ENCODE data around the gene PSMB8.
"Not testable (repeated sequence)": the region's sequence is repeated elsewhere in the genome, so short reads cannot be mapped to it uniquely, and the experiment has no call there.

PSMB8 gene

GRCh38 chr6:32843979-32844838, at the start of gene PSMB8:
Gene PSMB8 (minus strand): TSS chr6:32844047. CDS start chr6:32843996, 51 bp downstream.
- DNase-seq, result peak; percentile 77

GRCh38 chr6:32890831-32891230, 47.0 kb upstream of the PSMB8 start:
- DNase-seq, result no peak

- DNase-seq, result no peak
Observed at GRCh38 chr6:32889533-32889932, 45.7 kb upstream of the PSMB8 start.

- DNase-seq, result no peak
Observed at GRCh38 chr6:32888576-32888975, 44.7 kb upstream of the PSMB8 start.

DNA sequence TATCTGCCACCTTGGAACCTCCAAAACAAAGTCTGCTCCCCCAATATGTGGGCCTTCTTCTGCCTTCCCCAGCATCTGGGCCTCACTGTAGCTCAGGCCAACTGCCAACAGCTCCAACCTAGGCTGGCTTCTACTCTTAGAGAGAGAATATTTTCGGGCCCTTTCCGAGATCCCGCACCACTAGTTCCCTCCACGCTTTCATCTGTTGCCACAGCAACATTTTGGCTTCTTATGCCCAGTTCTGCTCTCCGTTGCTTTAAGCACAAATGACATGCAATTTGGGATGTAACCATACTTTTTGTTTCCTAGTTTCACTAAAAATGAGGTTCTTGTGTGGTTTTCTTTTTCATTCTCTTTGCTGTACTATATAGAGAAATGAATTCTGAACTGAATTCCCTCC, 43.8 kb upstream of the PSMB8 start:
- DNase-seq, result no peak

DNA sequence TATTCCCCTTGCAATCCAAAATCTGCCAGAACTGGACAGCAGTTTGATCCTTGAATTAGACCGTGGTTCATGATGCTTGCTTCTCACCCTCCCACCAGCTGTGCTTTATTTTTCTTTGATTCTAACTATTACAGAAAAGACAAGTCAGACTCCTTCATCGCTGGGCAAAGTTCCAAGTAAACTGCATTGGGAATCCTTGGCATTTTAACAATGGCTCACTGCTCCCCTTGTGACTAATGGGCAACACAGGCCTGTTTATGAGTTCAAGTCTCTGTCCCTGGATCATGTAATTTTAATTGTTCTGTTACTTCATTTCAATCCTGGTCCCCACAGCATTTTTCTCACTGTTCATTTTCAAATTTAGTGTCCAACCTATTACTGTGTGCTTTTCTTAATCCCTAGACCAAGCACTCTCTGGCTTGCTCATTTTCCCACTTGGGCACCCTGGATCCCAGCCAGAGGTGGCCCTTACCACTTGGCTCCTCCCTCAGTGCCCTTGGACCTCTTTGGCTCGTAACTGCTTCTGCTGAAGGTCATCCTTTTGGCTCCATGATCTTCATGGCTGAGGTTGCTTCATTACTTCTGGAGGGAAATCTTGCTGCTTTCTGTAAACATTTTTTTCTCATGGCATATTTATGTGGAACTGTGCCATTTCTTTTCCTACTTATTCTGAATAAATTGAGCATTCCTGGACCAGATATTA, 43.0 kb upstream of the PSMB8 start:
- no peak for DNase-seq

GRCh38 chr6:32885698-32886286, 41.9 kb upstream of the PSMB8 start:
- DNase-seq, result peak; percentile 48

DNA sequence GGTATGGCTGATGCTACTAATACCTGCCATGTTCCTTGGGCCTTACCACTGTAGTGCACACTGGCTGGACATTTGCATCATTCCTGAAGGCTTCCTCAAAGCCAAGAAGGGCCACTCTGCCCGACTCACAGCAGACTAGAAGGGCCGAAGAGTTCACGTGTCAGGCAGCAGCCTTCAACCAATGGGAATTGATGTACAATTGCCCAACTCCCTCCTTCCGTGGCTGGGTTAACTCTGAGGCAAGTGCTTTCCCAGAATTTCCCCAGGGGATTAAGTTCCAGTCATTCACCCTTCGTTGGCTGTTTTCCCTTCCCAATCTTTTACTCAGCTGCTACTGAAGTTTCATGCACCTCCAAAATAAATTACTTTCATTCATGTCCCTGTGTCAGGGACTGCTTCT, 39.9 kb upstream of the PSMB8 start:
- no peak for DNase-seq

GRCh38 chr6:32882879-32883250, 39.0 kb upstream of the PSMB8 start:
- DNase-seq, result no peak

DNA sequence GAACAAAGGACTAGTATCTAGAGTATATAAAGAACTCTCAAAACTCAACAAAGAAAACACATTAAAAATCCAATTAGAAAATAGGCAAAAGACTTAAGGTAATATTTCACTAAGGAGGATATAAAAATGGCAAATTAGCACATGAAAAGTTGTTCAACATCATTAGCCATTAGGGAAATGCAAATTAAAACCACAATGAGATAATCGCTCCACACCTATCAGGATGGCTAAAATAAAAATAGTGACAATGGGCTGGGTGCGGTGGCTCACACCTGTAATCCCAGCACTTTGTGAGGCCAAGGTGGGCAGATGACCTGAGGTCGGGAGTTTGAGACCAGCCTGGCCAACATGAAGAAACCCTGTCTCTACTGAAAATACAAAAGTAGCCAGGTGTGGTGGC, 37.1 kb upstream of the PSMB8 start:
- DNase-seq, result not testable (repeated sequence)

- no peak for DNase-seq
Observed at GRCh38 chr6:32879691-32880090, 35.8 kb upstream of the PSMB8 start.

DNA sequence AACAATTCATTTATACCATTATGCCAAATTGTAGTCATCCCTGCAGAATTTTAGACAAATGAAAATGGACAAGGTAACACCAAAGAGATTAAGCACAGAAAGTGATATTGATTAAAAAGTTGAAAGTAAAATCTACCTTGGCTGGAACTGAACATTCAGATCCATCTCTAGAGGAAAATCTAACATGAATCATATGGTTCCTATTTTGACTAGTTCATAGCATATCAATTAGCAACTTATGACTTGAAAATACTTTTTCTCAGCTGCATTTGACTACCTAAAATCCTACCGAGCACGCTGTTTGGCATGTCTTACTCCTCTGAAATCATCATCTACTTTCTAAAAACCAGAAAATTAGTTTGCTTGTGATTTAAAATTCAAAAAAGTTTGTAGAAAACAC, 32.8 kb upstream of the PSMB8 start:
- no peak for DNase-seq

DNA sequence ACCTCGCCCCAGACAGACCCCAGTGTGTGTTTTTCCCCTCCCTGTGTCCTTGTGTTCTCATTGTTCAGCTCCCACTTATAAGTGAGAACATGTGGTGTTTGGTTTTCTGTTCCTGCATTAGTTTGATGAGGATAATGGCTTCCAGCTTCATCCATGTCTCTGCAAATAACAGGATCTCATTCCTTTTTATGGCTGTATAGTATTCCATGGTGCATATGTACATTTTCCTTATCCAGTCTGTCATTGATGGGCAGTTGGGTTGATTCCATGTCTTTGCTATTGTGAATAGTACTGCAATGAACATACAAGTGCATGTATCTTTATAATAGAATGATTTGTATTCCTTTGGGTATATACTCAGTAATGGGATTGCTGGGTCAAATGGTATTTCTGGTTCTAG, 30.1 kb upstream of the PSMB8 start:
- not testable (repeated sequence) for DNase-seq

- DNase-seq, result peak; percentile 48
Observed at GRCh38 chr6:32868257-32868788, 24.5 kb upstream of the PSMB8 start.

DNA sequence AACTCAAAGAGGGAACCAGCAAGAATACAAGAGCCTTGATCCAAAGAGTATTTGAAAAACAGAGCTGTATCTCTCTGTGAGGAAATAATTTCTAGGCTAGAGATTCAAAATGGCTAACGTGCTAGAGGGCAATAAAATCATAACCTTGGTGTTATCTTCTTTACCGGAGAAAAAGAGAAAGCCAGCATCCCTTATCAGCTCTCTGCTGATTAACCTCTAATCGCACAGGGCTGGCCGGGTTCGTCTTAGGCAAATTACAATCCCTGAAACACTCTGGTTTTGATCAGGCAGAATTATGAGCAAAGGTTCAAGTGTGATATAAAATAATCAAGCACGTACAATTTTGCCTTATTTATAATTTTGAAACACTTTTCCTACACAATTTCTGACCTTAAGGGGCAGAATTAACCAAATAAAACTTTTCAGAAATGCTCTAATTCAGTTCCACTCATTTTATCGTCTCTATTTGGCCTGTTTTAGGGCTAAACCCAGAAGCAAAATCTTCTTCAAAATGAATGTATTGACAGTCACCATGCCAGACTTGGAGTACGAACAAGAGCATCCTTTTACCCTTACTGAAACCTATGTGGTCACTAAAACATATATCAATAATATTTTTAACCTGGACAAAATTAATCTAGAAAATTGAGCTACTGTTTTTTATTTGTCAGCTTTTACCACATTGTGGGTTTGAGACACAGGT, 23.9 kb upstream of the PSMB8 start:
- DNase-seq, result no peak

DNA sequence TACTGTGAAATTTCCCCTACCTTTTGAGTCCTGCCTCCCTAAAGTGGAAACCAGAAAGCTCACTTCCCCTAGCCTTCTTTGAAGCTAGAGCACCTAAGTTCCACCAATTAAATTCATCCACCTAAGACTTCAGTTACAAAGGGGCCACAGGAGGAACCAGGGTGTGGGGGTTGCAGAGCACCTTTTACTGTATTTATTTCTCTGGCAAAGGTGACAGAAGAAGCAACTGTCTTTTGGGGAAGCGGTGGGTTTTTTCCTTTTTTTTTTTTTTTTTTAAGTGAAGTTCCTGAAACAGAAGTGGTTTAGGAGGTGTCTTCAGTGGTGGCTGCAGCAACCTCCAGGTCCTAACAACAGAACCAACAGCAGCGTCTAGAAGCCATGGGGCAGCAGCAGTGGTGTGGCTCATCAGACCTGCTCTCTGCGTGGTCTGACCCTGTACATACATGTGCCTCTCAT, 23.2 kb upstream of the PSMB8 start:
- DNase-seq, result no peak

GRCh38 chr6:32865724-32866443, 22.0 kb upstream of the PSMB8 start:
- DNase-seq, result no peak

DNA sequence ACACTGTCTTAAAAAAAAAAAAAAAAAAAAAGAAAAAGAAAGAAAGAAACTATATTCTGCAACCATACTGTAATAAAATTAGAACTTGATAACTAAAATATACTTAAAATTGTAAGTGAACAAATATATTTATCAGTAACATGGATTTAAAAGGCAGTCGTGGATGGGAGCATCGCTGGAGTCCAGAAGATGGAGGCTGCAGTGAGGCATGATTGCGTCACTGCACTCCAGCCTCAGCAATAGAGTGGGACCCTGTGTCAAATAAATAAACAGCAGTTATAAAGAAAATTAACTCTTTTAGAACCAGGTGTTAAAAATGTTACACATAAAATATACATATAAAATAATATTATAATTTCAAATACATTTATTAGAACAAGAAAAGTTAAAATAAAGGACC, 18.9 kb upstream of the PSMB8 start:
- no peak for DNase-seq

DNA sequence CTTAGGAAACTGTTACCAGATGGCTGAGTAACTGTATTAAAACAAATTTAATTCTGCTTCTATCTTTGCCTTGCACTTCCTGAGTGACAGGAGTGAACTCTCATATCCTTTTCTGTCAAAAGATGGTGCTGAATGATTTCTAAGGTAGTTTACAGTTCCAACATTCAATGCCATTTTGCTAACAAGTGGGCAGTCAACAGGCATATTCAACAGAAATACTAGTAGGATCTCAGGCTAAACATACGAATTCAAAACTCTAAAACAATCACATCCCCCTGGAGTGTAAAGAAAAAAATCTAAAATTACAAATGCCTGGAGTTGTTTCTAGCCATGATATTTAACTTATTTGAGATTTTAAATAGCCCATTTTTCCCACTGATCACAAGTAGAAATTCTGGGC, 16.8 kb upstream of the PSMB8 start:
- no peak for DNase-seq

DNA sequence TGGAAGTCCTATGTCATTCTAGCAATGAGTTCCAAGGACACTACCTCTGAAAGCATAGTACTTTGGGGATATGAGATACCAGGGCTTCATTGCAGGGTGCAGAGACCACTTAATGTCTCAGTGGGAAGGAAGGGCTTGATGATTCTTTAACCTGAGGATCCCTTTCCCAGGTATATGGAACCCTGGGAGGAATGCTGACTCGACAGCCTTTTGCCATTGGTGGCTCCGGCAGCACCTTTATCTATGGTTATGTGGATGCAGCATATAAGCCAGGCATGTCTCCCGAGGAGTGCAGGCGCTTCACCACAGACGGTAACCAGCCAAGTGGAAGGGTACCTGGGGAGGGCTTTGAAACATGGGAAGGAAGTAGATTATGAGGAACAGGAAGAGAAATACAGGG, 14.3 kb upstream of the PSMB8 start:
- DNase-seq, result no peak

DNA sequence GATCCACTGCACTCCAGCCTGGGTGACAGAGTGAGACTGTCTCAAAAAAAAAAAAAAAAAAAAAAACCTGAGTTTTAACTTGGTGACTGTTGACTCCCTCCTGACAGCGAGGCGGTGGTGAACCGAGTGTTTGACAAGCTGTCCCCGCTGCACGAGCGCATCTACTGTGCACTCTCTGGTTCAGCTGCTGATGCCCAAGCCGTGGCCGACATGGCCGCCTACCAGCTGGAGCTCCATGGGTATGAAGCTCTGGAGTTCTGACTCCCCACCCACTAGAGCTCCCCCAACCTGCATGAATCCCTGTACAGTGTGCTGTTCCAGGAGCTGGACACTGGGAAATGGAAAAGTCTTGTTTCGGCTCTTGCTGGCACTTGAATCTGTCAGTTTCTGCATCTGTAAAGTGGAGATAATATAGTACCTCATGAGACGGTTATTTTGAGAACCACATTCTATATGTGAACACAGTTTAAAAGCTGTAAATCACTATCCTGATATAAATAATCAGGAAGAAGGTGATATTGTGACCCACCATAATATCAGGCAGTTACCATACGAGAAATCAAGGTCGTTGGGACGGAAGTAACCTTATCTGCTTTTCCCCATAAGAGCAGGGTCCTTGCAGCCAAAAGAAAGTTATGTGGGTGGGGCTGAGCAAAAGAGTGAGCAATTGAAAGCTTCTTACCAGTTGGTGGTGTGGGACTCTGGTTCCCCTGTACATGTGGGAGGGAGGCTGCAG, 13.5 kb upstream of the PSMB8 start:
- DNase-seq, result no peak

All from NCI-H1092 (cell line).